Right atrium auricular region (tissue), 2 donors: ENCODE results near the gene FKBP1B. TPM values are rescaled to one million over a fixed set of nuclear protein-coding genes. Genes with fewer than 3 reads are reported as not detected.
A peak's percentile ranks its signal among the peaks of the same experiment; 100 is the strongest.

Source experiments
- DNase-seq: peaks from one replicate; pipeline ENCODE4 v3.0.0-alpha.2; 2019; ENCODE audit warnings: low spot score
- H3K27ac ChIP-seq, 2 donors: fragments of 200-600 bp; sonication (generic); 1 replicate in 1 of 2; 2 replicates in 1 of 2; pipeline ENCODE4 v1.5.1; 2016 to 2019
- H3K27me3 ChIP-seq, 2 donors: fragments of 200-600 bp; sonication (generic); one replicate each; pipeline versions ENCODE4 v1.5.1 to v1.6.0; 2017 to 2019
- H3K36me3 ChIP-seq: fragments of 200-600 bp; sonication (generic); one replicate; pipeline ENCODE4 v1.5.1; 2016
- H3K4me1 ChIP-seq, 2 donors: fragments of 200-600 bp; sonication (generic); one replicate each; pipeline versions ENCODE4 v1.5.1 to v1.6.0; 2017 to 2019
- H3K4me3 ChIP-seq, 2 donors: fragments of 200-600 bp; sonication (generic); 1 replicate in 1 of 2; 2 replicates in 1 of 2; pipeline ENCODE4 v1.5.1; 2017 to 2019; ENCODE audit warnings: mild to moderate bottlenecking in 1 of 2, moderate library complexity in 1 of 2
- H3K9me3 ChIP-seq, 2 donors: fragments of 200-600 bp; sonication (generic); one replicate each; pipeline ENCODE4 v1.5.1; 2019
- total RNA-seq, 2 donors: library from RNA; depleted of rRNA; stranded (reverse); fragments of >200 nt; gene quantifications; one replicate each; pipeline ENCODE4 v1.1.0, GENCODE V29; 2016
- TF ChIP-seq, protein P1 (sequence below), 2 donors: fragments of 200-600 bp; sonication (generic); IDR thresholded peaks; one replicate each; pipeline ENCODE4 v1.5.1; 2019; ENCODE audit warnings: antibody characterized with exemption in 2 of 2

FKBP1B gene
- 1 to 10 TPM; 5.0 to 8.5 TPM for total RNA-seq

DNA sequence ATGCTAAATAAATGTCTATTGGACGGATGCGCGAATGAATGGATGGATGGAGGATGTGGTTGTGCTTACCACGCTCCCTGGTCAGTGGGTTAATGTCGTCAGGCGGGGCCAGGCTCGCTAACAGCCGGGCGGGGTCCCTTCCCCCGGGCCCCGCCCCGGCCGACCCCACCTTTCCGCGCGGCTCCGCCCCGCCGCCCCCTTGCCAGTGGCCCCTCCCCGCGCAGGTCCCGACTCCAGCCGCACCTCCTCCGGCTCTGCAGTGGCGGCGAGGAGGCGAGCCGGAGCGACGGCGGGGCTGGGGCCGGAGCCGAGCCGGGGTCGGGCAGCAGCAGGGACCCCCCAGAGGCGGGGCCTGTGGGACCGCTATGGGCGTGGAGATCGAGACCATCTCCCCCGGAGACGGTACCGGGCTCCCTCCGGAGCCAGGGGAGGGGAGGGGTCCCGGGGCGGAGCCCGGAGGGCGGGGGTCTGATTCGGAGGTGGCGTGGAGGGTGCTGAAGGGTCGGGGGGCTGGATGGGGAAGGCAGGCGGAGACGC is at the start of gene FKBP1B:
Gene FKBP1B (plus strand): TSS at position 257 of the 537 bp plus-strand sequence. CDS start 109 bp downstream, at position 366.
- Histone ChIP-seq H3K4me3 (peak within 1 kb of the TSS; percentile 67 to 79), H3K27ac (peak within 1 kb of the TSS; percentile 52 to 56), H3K9me3 (no peaks in the 10 kb centered on the region), H3K4me1 (peaks cover 0 to 26% of the 10 kb centered on the region in 2 donors), H3K27me3 (no peaks in the 10 kb centered on the region), H3K36me3 (no peaks in the 10 kb centered on the region)
- DNase-seq: peak; percentile 61
- TF ChIP-seq, protein P1, sequence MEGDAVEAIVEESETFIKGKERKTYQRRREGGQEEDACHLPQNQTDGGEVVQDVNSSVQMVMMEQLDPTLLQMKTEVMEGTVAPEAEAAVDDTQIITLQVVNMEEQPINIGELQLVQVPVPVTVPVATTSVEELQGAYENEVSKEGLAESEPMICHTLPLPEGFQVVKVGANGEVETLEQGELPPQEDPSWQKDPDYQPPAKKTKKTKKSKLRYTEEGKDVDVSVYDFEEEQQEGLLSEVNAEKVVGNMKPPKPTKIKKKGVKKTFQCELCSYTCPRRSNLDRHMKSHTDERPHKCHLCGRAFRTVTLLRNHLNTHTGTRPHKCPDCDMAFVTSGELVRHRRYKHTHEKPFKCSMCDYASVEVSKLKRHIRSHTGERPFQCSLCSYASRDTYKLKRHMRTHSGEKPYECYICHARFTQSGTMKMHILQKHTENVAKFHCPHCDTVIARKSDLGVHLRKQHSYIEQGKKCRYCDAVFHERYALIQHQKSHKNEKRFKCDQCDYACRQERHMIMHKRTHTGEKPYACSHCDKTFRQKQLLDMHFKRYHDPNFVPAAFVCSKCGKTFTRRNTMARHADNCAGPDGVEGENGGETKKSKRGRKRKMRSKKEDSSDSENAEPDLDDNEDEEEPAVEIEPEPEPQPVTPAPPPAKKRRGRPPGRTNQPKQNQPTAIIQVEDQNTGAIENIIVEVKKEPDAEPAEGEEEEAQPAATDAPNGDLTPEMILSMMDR (IDR thresholded peaks at IDR 0.05): no peak

DNA sequence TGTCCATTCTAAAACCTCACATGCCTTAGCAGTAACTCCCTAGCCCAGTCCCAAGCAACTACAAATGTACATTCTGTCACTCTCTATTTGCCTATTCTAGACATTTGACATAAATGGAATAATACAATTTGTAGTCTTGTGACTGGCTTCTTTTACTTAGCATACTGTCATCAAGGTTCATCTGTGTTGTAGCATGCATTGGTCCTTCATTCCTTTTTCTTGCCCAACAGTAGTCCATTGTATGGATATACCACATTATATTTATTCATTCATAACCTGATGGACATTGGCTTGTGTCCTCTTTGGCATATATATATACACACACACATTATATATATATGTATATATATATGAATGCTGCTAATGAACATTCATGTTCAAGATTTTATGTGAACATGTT is 41.8 kb upstream of the FKBP1B start:
- TF ChIP-seq, protein P1 (IDR thresholded peaks at IDR 0.05): no peak
- peaks cover 5 to 6% of the 10 kb centered on the region in 2 donors for H3K27me3 ChIP-seq
- H3K4me1 ChIP-seq: peaks cover 0 to 15% of the 10 kb centered on the region in 2 donors
- no peak overlapping the region for H3K27ac ChIP-seq
- DNase-seq: no peak
- H3K36me3 ChIP-seq: peaks cover 6% of the 10 kb centered on the region
- no peaks in the 10 kb centered on the region for H3K9me3 ChIP-seq
- H3K4me3 ChIP-seq: no peak overlapping the region

DNA sequence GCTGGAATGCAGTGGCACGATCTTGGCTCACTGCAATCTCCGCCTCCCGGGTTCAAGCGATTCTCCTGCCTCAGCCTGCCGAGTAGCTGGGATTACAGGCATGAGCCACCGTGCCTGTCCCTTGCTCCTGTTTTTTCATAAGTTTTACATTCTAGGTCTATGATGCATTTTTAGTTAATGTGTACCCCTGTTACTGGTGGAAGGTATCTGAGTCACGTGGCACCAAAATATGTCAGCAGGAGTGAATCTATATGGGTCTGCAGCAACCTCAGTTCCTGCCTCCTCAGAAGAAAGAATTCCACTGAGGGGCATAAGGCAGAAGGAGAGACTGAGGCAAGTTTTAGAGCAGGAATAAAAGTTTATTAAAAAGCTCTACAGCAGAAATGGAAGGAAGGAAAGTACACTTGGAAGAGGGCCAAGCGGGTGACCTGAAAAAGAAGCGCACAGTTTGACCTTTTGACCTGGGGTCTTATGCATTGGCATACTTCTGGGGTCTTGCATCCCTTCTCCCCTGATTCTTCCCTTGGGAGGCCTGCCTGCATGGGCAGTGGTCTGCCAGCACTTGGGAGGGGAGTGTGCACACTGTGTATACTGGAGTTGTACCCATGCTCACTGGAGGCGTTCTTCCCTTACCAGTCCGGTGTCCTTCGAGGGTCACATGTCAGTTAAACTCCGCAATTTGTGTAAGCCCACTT is 40.7 kb upstream of the FKBP1B start:
- no peak overlapping the region for H3K4me3 ChIP-seq
- TF ChIP-seq, protein P1 (IDR thresholded peaks at IDR 0.05): no peak
- peaks cover 5 to 6% of the 10 kb centered on the region in 2 donors for H3K27me3 ChIP-seq
- no peak overlapping the region for H3K27ac ChIP-seq
- H3K36me3 ChIP-seq: no peaks in the 10 kb centered on the region
- no peak for DNase-seq
- H3K4me1 ChIP-seq: peaks cover 0 to 15% of the 10 kb centered on the region in 2 donors
- H3K9me3 ChIP-seq: no peaks in the 10 kb centered on the region

DNA sequence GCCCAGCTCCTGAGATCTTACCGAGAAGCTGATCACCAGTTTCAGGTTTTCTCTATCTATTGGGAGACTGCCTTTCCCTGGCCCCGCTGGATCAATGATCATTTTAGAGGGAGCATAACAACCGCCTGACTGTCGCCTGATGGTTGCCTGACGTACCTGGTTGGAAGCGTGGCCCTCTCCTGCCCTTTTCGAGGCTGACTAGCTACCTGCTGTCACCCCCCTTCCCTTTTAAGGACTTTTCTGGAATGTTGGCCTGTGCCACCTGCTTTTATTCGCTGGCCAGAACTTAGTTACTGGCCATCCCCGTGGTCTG is 40.2 kb upstream of the FKBP1B start:
- Histone ChIP-seq H3K27ac (no peak overlapping the region), H3K36me3 (no peaks in the 10 kb centered on the region), H3K4me1 (peaks cover 0 to 15% of the 10 kb centered on the region in 2 donors), H3K9me3 (no peaks in the 10 kb centered on the region), H3K4me3 (peak overlapping the region in 1 of 2 donors; percentile 53), H3K27me3 (peaks cover 5 to 6% of the 10 kb centered on the region in 2 donors)
- no peak for DNase-seq
- TF ChIP-seq, protein P1 (IDR thresholded peaks at IDR 0.05): no peak

DNA sequence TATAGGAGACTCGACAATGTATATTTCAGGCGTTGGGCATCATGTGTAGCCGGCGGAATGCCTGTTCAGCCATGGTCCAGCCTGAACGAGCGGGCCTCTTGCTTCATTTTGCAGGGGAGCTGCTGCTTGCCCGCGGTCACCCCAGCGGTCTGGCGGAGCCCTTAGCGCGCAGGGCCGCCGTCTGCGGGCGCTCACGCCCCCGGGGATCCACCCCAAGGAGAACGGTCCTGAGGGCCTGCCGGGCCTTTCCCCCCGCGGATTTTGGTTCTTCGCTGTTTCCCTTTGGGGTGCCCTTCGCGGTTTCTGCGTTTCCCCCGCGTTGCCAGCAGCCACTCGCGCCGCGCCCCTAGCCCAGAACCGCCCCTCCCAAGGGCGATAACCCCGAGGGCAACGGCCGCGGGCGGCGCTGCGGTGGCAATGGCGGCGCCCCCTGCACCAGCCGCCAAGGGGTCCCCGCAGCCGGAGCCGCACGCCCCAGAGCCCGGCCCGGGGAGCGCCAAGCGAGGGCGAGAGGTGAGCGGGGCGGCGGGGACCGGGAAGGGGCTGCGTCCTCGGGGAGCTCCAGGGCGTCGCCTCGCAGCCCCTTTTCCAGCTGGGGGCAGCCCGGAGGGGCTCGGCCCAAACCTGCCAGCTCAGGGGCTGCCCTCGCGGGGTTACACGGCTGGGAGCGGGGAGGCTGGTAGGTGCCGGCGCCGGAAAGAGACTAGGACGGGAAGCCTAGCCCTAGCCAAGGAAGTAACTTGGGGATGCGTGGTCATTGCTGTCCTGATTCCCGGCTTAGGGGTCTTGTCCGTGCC is 39.7 kb upstream of the FKBP1B start, which contains the start of gene MFSD2B:
Gene MFSD2B (plus strand): TSS at position 406 of the 797 bp plus-strand sequence. CDS start 12 bp downstream, at position 418.
- no peaks in the 10 kb centered on the region for H3K9me3 ChIP-seq
- peaks cover 5 to 6% of the 10 kb centered on the region in 2 donors for H3K27me3 ChIP-seq
- H3K4me1 ChIP-seq: peaks cover 0 to 15% of the 10 kb centered on the region in 2 donors
- TF ChIP-seq, protein P1 (IDR thresholded peaks at IDR 0.05): no peak
- DNase-seq: no peak
- H3K27ac ChIP-seq: no peak within 1 kb of the TSS
- H3K4me3 ChIP-seq: peak within 1 kb of the TSS; percentile 5 to 53
- H3K36me3 ChIP-seq: no peaks in the 10 kb centered on the region
